Adrenal gland (tissue), 5 donors: ENCODE data around the gene PPARGC1A.

Experiments used
- POLR2A ChIP-seq, 2 donors: fragments of 450-650 bp; IDR thresholded peaks; one replicate each; pipeline ENCODE4 v1.6.1; 2017; ENCODE audit warnings: antibody characterized with exemption in 2 of 2, mild to moderate bottlenecking in 2 of 2, moderate library complexity in 1 of 2
- TF ChIP-seq, protein P1 (sequence below), 6 experiments: fragments of 450-650 bp in 4 of 6; fragments of 200-600 bp in 2 of 6; sonication (generic) in 1 of 6; IDR thresholded peaks; 1 replicate in 5 of 6; 2 replicates in 1 of 6; pipeline versions ENCODE4 v1.5.1 to v1.8.0; 2016 to 2021; ENCODE audit warnings: antibody characterized with exemption in 6 of 6, mild to moderate bottlenecking in 2 of 6, moderate library complexity in 1 of 6
- donor health status: DM: no; HTN: no; CAD: no.

DNA sequence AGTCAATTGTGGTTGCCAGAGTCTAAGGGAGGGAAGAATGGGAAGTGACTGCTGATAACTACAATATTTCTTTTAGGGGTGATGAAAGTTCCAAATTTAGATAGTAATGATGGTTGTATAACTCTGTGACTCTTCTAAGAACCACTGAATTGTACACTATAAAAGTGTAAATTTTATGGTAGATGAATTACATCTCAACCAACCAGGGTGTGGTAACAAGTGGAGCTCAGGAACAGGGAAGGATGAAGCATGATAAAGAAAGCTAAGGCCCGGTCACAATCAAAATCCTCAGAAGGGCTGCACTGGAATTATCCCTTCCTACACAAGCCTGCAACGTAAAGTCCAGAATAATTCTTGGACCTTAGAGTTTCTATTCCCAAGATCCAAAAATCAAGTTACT lies 143.2 kb downstream of the PPARGC1A start:
- TF ChIP-seq, protein P1, sequence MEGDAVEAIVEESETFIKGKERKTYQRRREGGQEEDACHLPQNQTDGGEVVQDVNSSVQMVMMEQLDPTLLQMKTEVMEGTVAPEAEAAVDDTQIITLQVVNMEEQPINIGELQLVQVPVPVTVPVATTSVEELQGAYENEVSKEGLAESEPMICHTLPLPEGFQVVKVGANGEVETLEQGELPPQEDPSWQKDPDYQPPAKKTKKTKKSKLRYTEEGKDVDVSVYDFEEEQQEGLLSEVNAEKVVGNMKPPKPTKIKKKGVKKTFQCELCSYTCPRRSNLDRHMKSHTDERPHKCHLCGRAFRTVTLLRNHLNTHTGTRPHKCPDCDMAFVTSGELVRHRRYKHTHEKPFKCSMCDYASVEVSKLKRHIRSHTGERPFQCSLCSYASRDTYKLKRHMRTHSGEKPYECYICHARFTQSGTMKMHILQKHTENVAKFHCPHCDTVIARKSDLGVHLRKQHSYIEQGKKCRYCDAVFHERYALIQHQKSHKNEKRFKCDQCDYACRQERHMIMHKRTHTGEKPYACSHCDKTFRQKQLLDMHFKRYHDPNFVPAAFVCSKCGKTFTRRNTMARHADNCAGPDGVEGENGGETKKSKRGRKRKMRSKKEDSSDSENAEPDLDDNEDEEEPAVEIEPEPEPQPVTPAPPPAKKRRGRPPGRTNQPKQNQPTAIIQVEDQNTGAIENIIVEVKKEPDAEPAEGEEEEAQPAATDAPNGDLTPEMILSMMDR (IDR thresholded peaks at IDR 0.05), result no peak
- TF ChIP-seq POLR2A (IDR thresholded peaks at IDR 0.05), result no peak
